DOHH2 (cell line): Measurements from ENCODE around the gene PATL2.
"Not testable (repeated sequence)": the region's sequence is repeated elsewhere in the genome, so short reads cannot be mapped to it uniquely, and the experiment has no call there.

Experiments
- CTCF ChIP-seq: fragments of 200-600 bp; sonication (generic); IDR thresholded peaks from one replicate; pipeline ENCODE4 v1.5.1; 2014; ENCODE audit warnings: antibody characterized with exemption, mild to moderate bottlenecking, low read depth, low read length; ENCODE audit not compliant: poor library complexity, severe bottlenecking
- EZH2phosphoT487 ChIP-seq: fragments of 200-600 bp; sonication (generic); IDR thresholded peaks from 2 replicates; pipeline ENCODE4 v1.6.1; 2017; ENCODE audit warnings: borderline replicate concordance, mild to moderate bottlenecking, antibody characterized with exemption, low read length, moderate library complexity, mixed read lengths

GRCh38 chr15:44625286-44625685, 85.8 kb downstream of the PATL2 start:
- not testable (repeated sequence) for TF ChIP-seq CTCF, EZH2phosphoT487
